ENCODE data around the gene NPC1. TPM values are rescaled to one million over a fixed set of nuclear protein-coding genes. Genes with fewer than 3 reads are reported as not detected.

Gene NPC1
- polyA plus RNA-seq, 2 of the 4 experiments (the other 2 are of a cell fraction), result 42.5 to 61.4 TPM

GRCh38 chr18:23539296-23539695 lies 47.0 kb downstream of the NPC1 start:
- CTCF ChIA-PET, result interaction anchor here (1.2 kb wide), 1 partner anchor 23 kb away, joined by 3 read pairs; no protein-coding TSS in a partner anchor
- FAIRE-seq, result no peak
- 92% methylated on average over 9 of the region's 9 CpGs for WGBS (ENCODE audit: missing lambda C conversion rate)

GRCh38 chr18:23538870-23539269 lies 47.4 kb downstream of the NPC1 start:
- Histone ChIP-seq H3K9me3 (no peaks in the 10 kb centered on the region), H3K4me3 (no peak overlapping the region), H3K4me1 (no peaks in the 10 kb centered on the region), H3K4me2 (no peak overlapping the region), H3K27ac (no peak overlapping the region)
- TF ChIP-seq PHF8 (IDR thresholded peaks at IDR 0.05; ENCODE audit: borderline replicate concordance, low read depth) (no peak), PBX3 (IDR thresholded peaks at IDR 0.05) (no peak), ZNF302 (CRISPR knock-in tag; IDR thresholded peaks at IDR 0.05) (no peak), NFE2L2 (conservative IDR thresholded peaks at IDR 0.05; ENCODE audit: low read length) (no peak), ZC3H11A (IDR thresholded peaks at IDR 0.05) (no peak), ZFP36 (IDR thresholded peaks at IDR 0.05; ENCODE audit: borderline replicate concordance, partially characterized antibody) (no peak), JUN (IDR thresholded peaks at IDR 0.05) (no peak), CTCF (IDR thresholded peaks at IDR 0.05) (no peak), CEBPB (IDR thresholded peaks at IDR 0.05) (no peak), CHD4 (IDR thresholded peaks at IDR 0.05; ENCODE audit: borderline replicate concordance) (no peak), HES2 (IDR thresholded peaks at IDR 0.05) (no peak), JUNB (IDR thresholded peaks at IDR 0.05) (no peak), ESRRA (IDR thresholded peaks at IDR 0.05; ENCODE audit: borderline replicate concordance, low read length) (no peak), RCOR1 (IDR thresholded peaks at IDR 0.05; ENCODE audit: low read depth, low read length) (no peak), EP300 (IDR thresholded peaks at IDR 0.05) (no peak), HEYL (CRISPR knock-in tag; IDR thresholded peaks at IDR 0.05) (no peak), RFX5 (IDR thresholded peaks at IDR 0.05) (no peak), HOXB5 (CRISPR knock-in tag; IDR thresholded peaks at IDR 0.05) (no peak), BHLHE40 (IDR thresholded peaks at IDR 0.05; ENCODE audit: low read depth, low read length) (no peak)
- ChIA-PET POLR2A (no interaction called here), CTCF (interaction anchor here (1.2 kb wide), 1 partner anchor 22 kb away, joined by 3 read pairs; no protein-coding TSS in a partner anchor)
- FAIRE-seq (no peak), DNase-seq (ENCODE audit: low read depth in 1 of 2, low spot score in 1 of 2) (no peak), ATAC-seq (no peak)
- WGBS (ENCODE audit: missing lambda C conversion rate), result 84% methylated on average over 6 of the region's 6 CpGs

More at GRCh38 chr18:23539296-23539695, 47.0 kb downstream of the NPC1 start:
- Histone ChIP-seq H3K4me3 (no peak overlapping the region), H3K4me1 (no peaks in the 10 kb centered on the region), H3K4me2 (no peak overlapping the region), H3K9me3 (no peaks in the 10 kb centered on the region), H3K27ac (no peak overlapping the region)
- DNase-seq (ENCODE audit: low read depth in 1 of 2, low spot score in 1 of 2) (no peak), ATAC-seq (no peak)
- POLR2A ChIA-PET, result no interaction called here
- TF ChIP-seq HEYL (CRISPR knock-in tag; IDR thresholded peaks at IDR 0.05), result no peak

GRCh38 chr18:23538001-23538400 lies 48.3 kb downstream of the NPC1 start:
- Histone ChIP-seq H3K4me1 (no peaks in the 10 kb centered on the region), H3K9me3 (no peaks in the 10 kb centered on the region), H3K4me3 (no peak overlapping the region), H3K4me2 (no peak overlapping the region), H3K27ac (no peak overlapping the region)
- FAIRE-seq, result no peak
- POLR2A ChIA-PET, result no interaction called here
- TF ChIP-seq RNF2 (IDR thresholded peaks at IDR 0.05; ENCODE audit: borderline replicate concordance, low read depth), result no peak
- no peak for TF ChIP-seq ZNF302 (CRISPR knock-in tag; IDR thresholded peaks at IDR 0.05)
- no peak for TF ChIP-seq HOXB5 (CRISPR knock-in tag; IDR thresholded peaks at IDR 0.05)
- TF ChIP-seq TP53 (CRISPR knock-in tag; IDR thresholded peaks at IDR 0.05), result no peak
- TF ChIP-seq HOXB13 (CRISPR knock-in tag; IDR thresholded peaks at IDR 0.05; ENCODE audit: low read depth), result no peak
- TF ChIP-seq MYC (IDR thresholded peaks at IDR 0.05; ENCODE audit: borderline replicate concordance, low read length), result no peak
- TF ChIP-seq HMGXB4 (CRISPR knock-in tag; IDR thresholded peaks at IDR 0.05; ENCODE audit: borderline replicate concordance), result no peak
- TF ChIP-seq CBX2 (IDR thresholded peaks at IDR 0.05; ENCODE audit: borderline replicate concordance, low read depth), result no peak
- no peak for ATAC-seq
- 96% methylated on average over 7 of the region's 9 CpGs for WGBS (ENCODE audit: missing lambda C conversion rate)
- CTCF ChIA-PET, result interaction anchor here (1.2 kb wide), 1 partner anchor 22 kb away, joined by 3 read pairs; no protein-coding TSS in a partner anchor
- no peak for DNase-seq (ENCODE audit: low read depth in 1 of 2, low spot score in 1 of 2)

All from A549 (cell line).